NOMO-1 (cell line): ENCODE data around the gene RNF150.

ENCODE experiments used
- DNase-seq, 2 experiments: peaks; one replicate each; lab custom pipeline; 2025; ENCODE audit not compliant: unreplicated experiment in 2 of 2; lab: John Stamatoyannopoulos, UW

The RNF150 gene

DNA sequence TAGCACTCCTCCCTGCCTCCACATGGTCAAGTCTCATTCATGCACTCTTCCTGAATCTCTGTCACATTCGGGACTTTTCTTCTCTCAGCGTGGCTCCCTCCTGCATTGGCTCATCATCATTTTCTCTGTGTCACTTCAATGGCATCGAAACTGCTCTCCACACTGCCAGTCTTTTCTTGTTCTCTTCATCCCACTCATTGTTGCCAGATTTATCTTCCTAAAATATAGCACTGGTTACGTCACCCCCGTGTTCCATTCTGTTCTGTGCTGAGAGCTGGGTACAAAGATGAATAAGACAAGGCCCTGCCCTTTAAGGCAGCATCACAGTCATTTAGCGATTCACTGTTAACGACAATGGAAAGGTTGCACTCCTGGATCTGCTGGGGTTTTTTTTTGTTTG, 202.7 kb downstream of the RNF150 start:
- DNase-seq: no peak

DNA sequence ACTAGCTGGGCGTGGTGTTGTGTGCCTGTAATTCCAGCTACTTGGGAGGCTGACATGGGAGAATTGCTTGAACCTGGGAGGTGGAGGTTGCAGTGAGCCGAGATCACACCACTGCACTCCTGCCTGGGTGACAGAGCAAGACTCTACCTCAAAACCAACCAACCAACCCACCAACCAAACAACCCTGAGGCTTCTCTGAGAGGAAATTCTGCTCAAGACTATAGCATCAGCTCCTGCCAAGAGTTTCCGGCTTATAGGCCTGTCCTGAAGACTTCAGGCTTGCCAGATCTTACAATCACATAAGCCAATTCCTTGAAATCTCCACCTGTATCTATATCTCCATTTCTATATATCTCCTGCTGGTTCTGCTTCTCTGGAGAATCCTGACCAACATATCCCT, 203.3 kb downstream of the RNF150 start:
- DNase-seq: no peak

DNA sequence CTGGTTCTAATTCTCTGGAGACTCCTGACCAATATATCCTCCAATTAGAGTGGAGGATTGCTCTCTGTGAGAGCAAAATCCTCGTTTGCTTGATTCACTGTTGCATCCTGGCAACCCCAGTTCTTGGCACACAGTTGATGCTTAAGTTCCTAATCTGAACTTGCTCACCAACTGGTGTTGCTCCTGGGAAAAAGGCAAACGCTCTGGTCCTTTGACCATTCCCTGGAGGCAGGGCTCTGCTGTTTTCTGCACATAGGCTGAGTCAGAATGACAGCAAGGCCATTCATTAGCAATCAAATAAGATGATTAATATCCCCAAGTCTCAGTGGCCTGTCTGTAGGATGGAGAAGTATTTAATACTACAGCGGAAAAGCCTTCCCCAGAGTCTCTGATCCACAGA, 204.4 kb downstream of the RNF150 start:
- no peak for DNase-seq

DNA sequence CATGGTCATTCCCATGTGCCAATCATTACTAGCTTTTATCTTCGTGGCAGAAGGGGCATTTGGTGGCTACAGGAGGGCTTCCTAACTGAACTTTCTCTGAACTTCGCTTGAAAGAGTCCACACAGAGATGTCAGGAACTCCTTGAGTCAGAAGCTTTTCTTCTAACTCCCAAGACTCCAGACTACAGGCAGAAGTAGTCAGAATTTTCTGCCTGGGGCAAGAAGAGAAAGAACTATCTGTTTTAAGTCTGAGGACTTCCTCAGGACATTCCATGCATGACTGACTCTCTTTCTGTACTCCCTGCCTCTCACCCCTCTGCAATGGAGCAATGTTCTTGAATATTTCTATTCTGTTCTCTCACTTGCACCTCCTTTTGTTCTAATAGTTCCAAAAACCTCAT, 206.6 kb downstream of the RNF150 start:
- no peak for DNase-seq

- no peak for DNase-seq
Measured at GRCh38 chr4:140925417-140925816, 207.9 kb downstream of the RNF150 start.

GRCh38 chr4:140924761-140925392, 208.4 kb downstream of the RNF150 start:
- no peak for DNase-seq

GRCh38 chr4:140906993-140907962, 226.0 kb downstream of the RNF150 start:
- no peak for DNase-seq

DNA sequence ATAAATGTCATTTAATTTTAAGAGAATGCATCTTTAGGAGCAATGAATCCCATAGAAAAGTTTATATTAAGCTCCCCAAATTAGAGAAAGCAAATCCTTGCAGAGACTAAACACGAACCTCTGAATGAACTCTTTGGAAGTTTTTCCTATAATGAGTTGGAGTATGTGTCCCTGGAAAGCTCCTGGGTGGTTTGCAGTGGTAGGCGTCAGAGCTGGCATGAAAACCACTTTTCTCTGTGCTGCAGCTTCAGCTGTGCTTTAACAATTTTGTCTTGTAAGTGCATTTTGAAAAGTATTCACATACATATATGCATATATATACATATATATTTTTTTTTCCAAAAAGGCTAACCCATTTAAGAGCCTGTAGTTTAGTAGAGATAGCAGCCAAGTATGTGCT, 228.4 kb downstream of the RNF150 start:
- no peak for DNase-seq

DNA sequence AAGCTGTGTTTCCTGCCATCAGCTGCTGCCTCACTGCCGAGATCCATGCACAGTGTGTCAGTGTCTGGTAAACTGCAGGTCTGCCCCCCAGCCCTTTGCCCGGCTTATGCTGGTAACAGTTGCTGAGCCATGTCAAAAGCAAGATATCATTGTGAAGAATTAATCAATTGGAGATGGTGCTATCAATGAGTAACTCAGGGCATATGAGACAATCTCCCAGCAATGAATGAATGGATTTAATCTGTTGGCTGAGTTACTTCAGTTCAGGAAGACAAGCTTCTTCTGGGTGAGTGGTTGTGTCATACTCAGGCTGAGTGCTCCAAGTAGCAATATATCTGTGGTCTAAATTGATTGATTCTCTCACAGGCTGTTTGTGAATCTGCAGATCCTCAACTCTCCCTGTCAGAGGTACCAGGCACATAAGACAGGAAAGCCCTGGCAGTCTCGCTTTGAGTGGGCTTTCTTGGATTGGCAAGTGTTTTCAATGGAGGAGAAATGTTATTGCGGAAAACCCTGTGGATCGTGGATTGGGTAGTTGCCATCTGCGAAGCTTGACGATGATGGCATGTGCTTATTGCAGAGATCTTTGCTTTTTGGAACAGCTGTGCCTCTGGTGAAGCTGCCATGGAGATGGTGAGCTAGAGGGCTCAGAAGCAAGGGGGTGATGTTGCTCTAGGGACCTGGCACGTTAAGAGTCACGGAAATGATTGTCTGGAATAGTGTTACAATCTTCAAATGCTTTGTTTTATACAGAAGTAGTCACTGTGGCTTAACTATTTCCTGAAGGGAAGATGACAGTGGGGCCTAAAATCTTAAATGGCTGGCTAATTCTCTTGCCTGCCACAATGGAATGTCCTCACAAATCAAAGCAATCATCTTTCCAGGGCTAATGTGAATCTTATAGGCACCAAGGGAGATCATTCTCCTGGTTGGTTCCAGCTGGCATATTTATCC, 229.5 kb downstream of the RNF150 start:
- DNase-seq: no peak

GRCh38 chr4:140901736-140902336, 231.4 kb downstream of the RNF150 start:
- no peak for DNase-seq

DNA sequence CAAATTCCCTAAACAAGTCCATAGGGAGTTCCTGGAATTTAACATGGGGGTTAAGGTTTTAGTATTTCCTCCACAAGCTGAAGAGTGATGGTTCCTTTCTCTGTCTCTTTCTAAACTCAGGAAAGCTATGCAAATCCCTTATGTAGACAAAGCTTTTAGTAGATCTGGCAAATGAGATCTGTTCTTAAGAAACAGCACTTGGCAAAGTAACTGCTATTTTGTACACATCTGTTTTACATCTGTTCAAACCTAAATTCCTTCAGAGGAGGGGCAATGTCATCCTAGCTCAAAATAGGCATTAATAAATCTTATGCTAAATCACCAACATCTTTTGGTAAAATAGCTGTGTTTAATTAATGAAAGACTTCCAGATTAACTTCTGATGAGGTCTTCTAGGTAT, 239.3 kb downstream of the RNF150 start:
- DNase-seq: no peak

DNA sequence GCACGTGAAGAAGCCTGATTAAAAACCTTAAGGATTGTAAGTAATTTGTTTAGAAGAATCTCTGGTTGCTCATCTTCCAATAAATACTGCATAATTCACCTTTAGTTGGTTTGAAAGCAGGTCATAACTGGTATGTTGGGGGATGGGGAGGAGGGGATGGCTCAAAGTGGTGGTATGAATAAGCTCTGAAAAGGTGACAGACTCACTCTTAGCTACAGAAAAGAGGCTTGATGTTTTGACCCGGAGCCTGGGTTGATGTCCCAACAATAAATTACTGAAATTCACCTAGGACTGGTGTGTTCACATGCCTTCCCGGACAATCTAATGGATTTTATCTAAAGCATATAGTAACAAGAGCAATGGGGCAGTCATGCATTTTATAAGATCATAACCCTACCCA, 245.2 kb downstream of the RNF150 start:
- no peak for DNase-seq

GRCh38 chr4:140887467-140887866, 245.8 kb downstream of the RNF150 start:
- DNase-seq: no peak

DNA sequence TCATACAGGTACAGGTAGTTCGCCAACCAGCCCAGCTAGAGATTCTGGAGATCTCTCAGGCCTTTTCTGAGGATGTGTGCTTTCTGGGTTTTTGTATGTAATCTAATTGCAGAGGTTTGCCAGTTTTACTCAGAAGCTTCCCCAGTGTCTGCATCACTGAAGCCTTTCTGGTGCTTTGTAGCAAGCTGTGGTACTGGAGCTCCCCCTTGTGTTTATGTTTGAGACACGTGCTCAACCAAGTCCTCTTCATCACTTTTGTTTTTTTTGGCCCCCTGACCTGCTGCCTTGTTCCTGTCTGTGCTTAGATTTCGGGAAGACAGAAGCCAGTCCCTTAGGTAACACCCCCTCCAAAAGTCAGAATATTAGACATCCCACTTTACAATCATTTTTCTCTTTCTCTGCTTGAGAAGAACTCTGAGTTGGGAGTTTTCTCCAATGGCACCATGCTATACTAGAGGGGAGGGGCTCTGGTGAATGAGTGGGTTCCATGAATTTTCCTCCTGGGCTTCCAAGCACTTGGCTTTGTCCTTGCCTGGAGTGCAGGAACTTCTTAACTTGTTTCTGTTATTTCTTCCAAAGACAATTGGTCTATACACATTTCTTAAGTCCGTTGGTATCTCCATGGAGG, 248.7 kb downstream of the RNF150 start:
- DNase-seq: peak; percentile 40 to 61

DNA sequence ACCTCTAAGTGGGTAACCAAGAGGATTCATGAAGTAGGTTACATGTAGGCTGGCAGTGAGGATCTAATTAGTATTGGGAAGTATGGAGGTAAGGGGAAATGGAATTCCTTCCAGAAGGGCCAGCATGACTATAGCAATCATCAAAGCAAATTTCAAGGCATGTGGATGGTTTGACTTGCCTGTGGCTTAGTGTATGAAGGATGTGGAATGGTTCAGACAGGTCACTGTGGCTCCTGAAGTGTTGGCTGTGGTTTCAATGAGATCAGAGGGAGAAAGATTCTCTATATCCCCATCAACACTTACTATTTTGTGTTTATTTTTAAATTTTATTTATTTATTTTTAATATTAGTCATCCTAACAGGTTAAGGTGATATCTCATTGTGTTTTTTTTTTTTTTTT, 255.5 kb downstream of the RNF150 start:
- no peak for DNase-seq

DNA sequence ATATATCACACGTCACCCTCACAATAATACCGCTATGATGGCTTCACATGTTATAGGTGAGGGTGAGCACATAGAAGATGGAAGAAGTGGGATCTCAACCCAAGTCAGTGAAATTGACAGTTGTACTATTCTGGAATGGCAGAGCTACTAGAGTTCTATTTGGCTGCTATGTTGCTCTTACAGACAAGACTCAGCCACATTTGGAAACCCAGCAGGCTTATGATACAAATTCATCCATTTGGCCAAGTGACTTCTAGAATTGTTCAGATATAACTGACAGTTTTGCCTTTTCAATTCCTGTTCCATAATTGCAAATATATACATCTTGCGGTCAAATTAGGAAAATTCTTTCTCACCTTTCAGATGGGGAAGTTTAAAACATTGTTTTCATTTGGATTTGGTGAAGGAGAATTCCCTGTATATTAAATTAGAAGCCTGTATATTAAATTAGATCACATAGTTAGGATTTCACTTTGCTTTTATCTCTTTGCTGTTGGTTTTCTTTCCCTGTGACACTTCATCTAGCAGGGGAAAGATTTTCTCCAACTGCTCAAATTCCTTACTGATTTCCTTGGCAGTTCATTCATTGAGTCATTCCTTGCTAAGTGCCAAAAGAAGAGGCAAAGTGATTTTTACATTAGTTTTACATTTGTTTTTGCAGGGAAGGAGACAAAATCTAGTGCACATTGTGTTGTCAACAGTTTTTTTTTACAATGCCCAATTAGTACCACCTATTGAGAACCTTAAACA, 256.5 kb downstream of the RNF150 start:
- no peak for DNase-seq

DNA sequence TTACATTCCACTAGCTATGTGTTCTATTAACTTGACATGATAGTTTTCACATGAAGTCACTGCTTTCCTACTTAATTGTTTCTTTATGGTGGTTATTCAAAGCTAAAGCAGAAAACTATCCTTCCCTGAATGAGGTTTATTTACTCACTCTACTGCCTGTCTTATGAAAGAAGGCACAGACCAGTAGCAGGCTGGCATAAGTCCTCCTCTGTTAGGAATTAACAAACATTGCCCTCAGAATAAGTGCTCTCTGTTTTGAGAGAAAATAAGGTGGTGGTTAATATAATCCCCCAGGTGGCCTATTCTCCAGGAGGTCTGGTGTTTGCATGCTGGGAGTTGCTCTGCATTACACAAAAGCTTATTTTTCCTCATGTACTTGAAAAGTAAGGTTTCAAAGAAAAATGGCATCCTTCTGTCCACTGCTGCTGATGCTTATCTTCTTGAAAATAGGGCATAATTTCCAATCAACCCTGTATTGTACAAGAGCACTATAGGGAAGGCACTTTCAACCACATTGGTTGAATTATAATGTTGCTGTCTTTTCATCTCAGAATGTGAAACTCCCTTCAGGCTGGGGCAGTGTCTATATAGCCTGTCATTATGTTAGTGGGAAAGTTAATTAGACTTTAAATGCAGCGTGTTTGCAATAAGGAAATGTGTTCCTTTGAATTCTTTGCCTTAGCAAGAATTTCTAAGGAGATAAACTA, 257.4 kb downstream of the RNF150 start:
- DNase-seq: no peak

GRCh38 chr4:140874056-140874455, 259.2 kb downstream of the RNF150 start:
- no peak for DNase-seq

- DNase-seq: no peak
Measured at GRCh38 chr4:140871368-140871767, 261.9 kb downstream of the RNF150 start.
